Ishikawa (cell line): Measurements from ENCODE around the gene LRGUK.

Experiments
- CEBPB ChIP-seq: IDR thresholded peaks from 2 replicates; pipeline ENCODE4 v1.6.1; 2012
- CREB1 ChIP-seq: IDR thresholded peaks from 2 replicates; pipeline ENCODE4 v1.6.1; 2012; ENCODE audit warnings: low read depth
- EGR1 ChIP-seq: IDR thresholded peaks from 2 replicates; pipeline ENCODE4 v1.6.1; 2012
- EP300 ChIP-seq: IDR thresholded peaks from 2 replicates; pipeline ENCODE4 v1.6.1; 2012; ENCODE audit warnings: borderline replicate concordance
- FOXM1 ChIP-seq: IDR thresholded peaks from 2 replicates; pipeline ENCODE4 v1.6.1; 2012; ENCODE audit warnings: low read depth, borderline replicate concordance
- MAX ChIP-seq: IDR thresholded peaks from 2 replicates; pipeline ENCODE4 v1.6.1; 2012
- NFIC ChIP-seq: IDR thresholded peaks from 2 replicates; pipeline ENCODE4 v1.6.1; 2012
- RAD21 ChIP-seq: IDR thresholded peaks from 2 replicates; pipeline ENCODE4 v1.6.1; 2012; ENCODE audit warnings: low read depth
- TAF1 ChIP-seq: IDR thresholded peaks from 2 replicates; pipeline ENCODE4 v1.6.1; 2012; ENCODE audit warnings: low read depth, mild to moderate bottlenecking
- TCF12 ChIP-seq: IDR thresholded peaks from 2 replicates; pipeline ENCODE4 v1.6.1; 2012; ENCODE audit warnings: low read depth
- TEAD4 ChIP-seq: IDR thresholded peaks from 2 replicates; pipeline ENCODE4 v1.6.1; 2012
- YY1 ChIP-seq: IDR thresholded peaks from 2 replicates; pipeline ENCODE4 v1.6.1; 2012; ENCODE audit warnings: low read depth
- ZBTB7A ChIP-seq: IDR thresholded peaks from 2 replicates; pipeline ENCODE4 v1.6.1; 2012; ENCODE audit warnings: low read depth
- TF ChIP-seq, protein P1 (sequence below): IDR thresholded peaks from 2 replicates; pipeline ENCODE4 v1.6.1; 2012; ENCODE audit warnings: low read depth, mild to moderate bottlenecking
- TF ChIP-seq, protein P2 (sequence below): IDR thresholded peaks from 2 replicates; pipeline ENCODE4 v1.6.1; 2012

The LRGUK gene

DNA sequence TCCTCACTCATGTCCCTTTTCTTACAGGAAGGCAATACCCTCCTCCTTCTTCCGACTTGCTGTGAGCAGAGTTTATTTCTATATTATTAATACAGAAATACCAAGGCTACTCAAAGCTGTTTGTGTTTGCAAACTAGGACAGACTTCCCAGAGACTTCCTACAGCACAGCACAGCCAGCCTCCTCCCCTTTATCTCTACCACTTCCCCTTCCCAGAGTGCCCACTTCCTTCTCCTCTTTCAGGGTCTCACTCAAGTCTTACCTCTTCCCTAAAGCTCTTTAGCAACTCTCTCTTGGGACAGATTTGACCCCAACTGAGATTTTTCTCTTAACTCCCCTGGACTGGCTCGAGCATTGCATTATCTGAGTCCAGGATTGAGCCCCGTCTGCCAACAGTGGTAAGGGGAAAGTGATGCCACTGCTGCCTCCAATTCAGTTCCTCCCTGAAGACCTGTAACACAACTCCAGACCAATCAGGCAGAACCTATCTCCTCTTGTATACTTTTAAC lies 5.5 kb upstream of the LRGUK start:
- TF ChIP-seq, protein P1, sequence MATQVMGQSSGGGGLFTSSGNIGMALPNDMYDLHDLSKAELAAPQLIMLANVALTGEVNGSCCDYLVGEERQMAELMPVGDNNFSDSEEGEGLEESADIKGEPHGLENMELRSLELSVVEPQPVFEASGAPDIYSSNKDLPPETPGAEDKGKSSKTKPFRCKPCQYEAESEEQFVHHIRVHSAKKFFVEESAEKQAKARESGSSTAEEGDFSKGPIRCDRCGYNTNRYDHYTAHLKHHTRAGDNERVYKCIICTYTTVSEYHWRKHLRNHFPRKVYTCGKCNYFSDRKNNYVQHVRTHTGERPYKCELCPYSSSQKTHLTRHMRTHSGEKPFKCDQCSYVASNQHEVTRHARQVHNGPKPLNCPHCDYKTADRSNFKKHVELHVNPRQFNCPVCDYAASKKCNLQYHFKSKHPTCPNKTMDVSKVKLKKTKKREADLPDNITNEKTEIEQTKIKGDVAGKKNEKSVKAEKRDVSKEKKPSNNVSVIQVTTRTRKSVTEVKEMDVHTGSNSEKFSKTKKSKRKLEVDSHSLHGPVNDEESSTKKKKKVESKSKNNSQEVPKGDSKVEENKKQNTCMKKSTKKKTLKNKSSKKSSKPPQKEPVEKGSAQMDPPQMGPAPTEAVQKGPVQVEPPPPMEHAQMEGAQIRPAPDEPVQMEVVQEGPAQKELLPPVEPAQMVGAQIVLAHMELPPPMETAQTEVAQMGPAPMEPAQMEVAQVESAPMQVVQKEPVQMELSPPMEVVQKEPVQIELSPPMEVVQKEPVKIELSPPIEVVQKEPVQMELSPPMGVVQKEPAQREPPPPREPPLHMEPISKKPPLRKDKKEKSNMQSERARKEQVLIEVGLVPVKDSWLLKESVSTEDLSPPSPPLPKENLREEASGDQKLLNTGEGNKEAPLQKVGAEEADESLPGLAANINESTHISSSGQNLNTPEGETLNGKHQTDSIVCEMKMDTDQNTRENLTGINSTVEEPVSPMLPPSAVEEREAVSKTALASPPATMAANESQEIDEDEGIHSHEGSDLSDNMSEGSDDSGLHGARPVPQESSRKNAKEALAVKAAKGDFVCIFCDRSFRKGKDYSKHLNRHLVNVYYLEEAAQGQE = no peak
- TF ChIP-seq YY1 (no peak), TAF1 (no peak)

DNA sequence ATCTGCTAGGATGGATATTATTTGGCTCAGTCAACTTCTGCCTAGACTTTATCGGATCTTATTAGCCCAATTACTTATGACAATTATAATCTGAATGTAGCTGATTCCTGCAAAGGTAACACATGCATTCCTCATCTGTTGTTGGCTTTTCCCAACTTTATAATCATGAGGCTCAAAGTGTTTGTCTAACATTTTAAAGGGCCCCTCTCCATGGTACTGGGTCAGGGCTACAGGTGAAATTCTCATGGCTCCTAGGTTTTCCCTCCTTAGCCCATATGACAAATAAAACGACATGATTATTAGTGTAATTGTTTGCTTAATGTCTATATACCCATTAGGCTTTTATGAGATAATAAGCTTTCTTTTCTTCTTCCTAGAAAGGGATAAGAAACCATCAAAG lies 4.2 kb upstream of the LRGUK start:
- no peak for TF ChIP-seq CREB1
- TF ChIP-seq, protein P1 = peak; percentile 45; the same call in 1 of the 2 replicates

DNA sequence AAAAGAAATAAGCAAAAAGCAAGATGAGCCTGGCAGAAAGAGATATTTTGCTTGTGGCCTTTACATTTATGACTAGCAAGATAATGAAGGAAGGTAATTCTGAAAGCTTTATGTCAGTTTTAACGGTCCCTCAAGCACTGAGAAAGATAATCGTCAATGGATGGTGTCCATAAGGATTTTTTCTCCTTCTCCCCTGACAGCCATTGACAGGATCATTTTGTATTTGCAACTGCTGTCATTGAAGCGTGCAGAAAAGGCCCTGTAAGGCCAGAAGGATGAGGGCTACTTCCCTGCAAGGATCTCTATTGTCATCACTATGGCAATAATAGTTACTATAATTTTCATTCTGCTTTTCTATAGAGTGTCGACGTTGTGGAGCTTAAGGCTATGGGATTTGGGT lies 994 bp upstream of the LRGUK start:
- TF ChIP-seq TCF12 (no peak), EGR1 (no peak), TEAD4 (no peak), ZBTB7A (no peak), CEBPB (no peak), MAX (no peak), EP300 (no peak), CREB1 (no peak), TAF1 (no peak)
- TF ChIP-seq, protein P2, sequence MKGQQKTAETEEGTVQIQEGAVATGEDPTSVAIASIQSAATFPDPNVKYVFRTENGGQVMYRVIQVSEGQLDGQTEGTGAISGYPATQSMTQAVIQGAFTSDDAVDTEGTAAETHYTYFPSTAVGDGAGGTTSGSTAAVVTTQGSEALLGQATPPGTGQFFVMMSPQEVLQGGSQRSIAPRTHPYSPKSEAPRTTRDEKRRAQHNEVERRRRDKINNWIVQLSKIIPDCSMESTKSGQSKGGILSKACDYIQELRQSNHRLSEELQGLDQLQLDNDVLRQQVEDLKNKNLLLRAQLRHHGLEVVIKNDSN = no peak
- TF ChIP-seq, protein P1 = no peak

- no peak for TF ChIP-seq TAF1
- no peak for TF ChIP-seq EGR1
Observed at GRCh38 chr7:134126596-134126965, 559 bp upstream of the LRGUK start.

GRCh38 chr7:134128829-134129228 lies 1.7 kb downstream of the LRGUK start:
- TF ChIP-seq TEAD4 = no peak
- TF ChIP-seq EP300 = no peak
- no peak for TF ChIP-seq FOXM1
- TF ChIP-seq ZBTB7A = no peak
- no peak for TF ChIP-seq EGR1
- TF ChIP-seq RAD21 = no peak
- TF ChIP-seq, protein P2 = no peak
- TF ChIP-seq NFIC = no peak
- no peak for TF ChIP-seq CREB1

GRCh38 chr7:134129856-134130523 lies 2.9 kb downstream of the LRGUK start:
- TF ChIP-seq YY1 (no peak), RAD21 (no peak), MAX (no peak), FOXM1 (no peak), CREB1 (no peak), TEAD4 (no peak), EGR1 (no peak), ZBTB7A (no peak), CEBPB (no peak), NFIC (no peak)
- TF ChIP-seq, protein P2 = no peak
